Aorta (tissue), 5 donors: ENCODE measurements around the gene NTM. TPM values are rescaled to one million over a fixed set of nuclear protein-coding genes. Genes with fewer than 3 reads are reported as not detected.

Experiments
- ATAC-seq: fragments of 200-7000 bp; cut with Tn5 transposase; one replicate; pipeline ENCODE4 v1.9.1; 2022; ENCODE audit warnings: moderate library complexity; ENCODE audit not compliant: low FRiP score
- DNase-seq, 2 donors: peaks; one replicate each; pipeline ENCODE4 v3.0.0-alpha.2; 2020
- H3K27ac ChIP-seq, 2 donors: one replicate each; pipeline ENCODE4 v1.5.1; 2013; ENCODE audit warnings: low read length in 2 of 2, mild to moderate bottlenecking in 2 of 2, moderate library complexity in 2 of 2, control low read depth in 1 of 2, inconsistent platforms in 1 of 2, low read depth in 1 of 2
- H3K27me3 ChIP-seq, 2 donors: one replicate each; pipeline ENCODE4 v1.6.1; 2013; ENCODE audit warnings: control low read depth in 1 of 2, low read length in 1 of 2, mild to moderate bottlenecking in 1 of 2, moderate library complexity in 1 of 2; ENCODE audit not compliant: insufficient read depth in 2 of 2, control insufficient read depth in 1 of 2
- H3K36me3 ChIP-seq, 2 donors: one replicate each; pipeline ENCODE4 v1.6.1; 2013; ENCODE audit warnings: control low read depth in 1 of 2, low read length in 1 of 2, mild to moderate bottlenecking in 1 of 2; ENCODE audit not compliant: insufficient read depth in 2 of 2, control insufficient read depth in 1 of 2
- H3K4me1 ChIP-seq, 2 donors: one replicate each; pipeline ENCODE4 v1.6.1; 2013; ENCODE audit warnings: low read length in 2 of 2, control low read depth in 1 of 2, mild to moderate bottlenecking in 1 of 2, moderate library complexity in 1 of 2; ENCODE audit not compliant: insufficient read depth in 2 of 2, control insufficient read depth in 1 of 2
- H3K4me3 ChIP-seq, 2 donors: one replicate each; pipeline ENCODE4 v1.5.1; 2013; ENCODE audit warnings: low read length in 2 of 2, control low read depth in 1 of 2, mild to moderate bottlenecking in 1 of 2
- H3K9me3 ChIP-seq: one replicate; pipeline ENCODE4 v1.6.1; 2013; ENCODE audit warnings: mild to moderate bottlenecking, low read length; ENCODE audit not compliant: control insufficient read depth
- WGBS, 2 donors: extraction: QIAGEN DNeasy Blood & Tissue Kit; methylation state at CpG; one replicate each; pipeline ENCODE4 v1.1.7; 2013; 5-methylcytosine and 5-hydroxymethylcytosine counted together
- intact Hi-C, 2 donors: fragments of 100-400 bp; cut with DNase I; formaldehyde crosslinking; loops; one replicate each; pipeline versions ENCODE4 v1.14.2 to v1.15.0; 2022
- polyA plus RNA-seq, 2 donors: library from polyadenylated mRNA; stranded (reverse); fragments of 200-250 nt; gene quantifications; one replicate each; pipeline ENCODE4 v1.2.3, GENCODE V29; 2013
- total RNA-seq, 2 donors: library from RNA; stranded (reverse); fragmentation: NEBNext Ultra II Directional; extraction: Animal tissue kit (Norgen Biotek cat#: 25700); gene quantifications; one replicate each; pipeline ENCODE4 v1.2.1, GENCODE V29; 2021
- donor health status: healthy with polysubstance abuse.
- donor health status: Bipolar disorder and iron deficiency.
- donor health status: DM: no; HTN: no; CAD: no.
- donor health status: DM: no; HTN: no; CAD: no.
- donor health status: DM: yes; HTN: yes; CAD: no.

Gene NTM
- total and polyA plus RNA-seq, 4 donors = 0.28 to 5.3 (median 1.9) TPM; not detected in 1

DNA sequence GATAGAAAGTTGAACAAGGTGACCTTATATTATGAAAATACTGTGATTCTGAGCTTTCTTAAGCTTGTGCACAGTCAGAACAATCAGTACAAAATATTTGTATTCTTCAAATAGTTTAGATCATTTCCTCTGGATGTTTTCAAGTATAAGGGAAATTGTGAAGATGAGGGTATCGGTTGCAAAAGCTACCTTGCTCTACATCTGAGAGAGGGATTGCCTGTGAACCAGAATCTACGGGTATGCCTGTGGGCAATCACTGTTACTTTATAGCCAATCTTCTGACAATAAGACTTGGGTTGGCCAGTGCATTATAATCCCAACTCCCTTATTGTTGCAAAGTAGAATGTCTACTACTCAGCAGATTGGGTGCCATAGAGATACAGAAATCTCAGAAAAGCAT, 90.5 kb downstream of the NTM start:
- intact Hi-C loops = no loop called here
- Histone ChIP-seq H3K9me3 (no peaks in the 10 kb centered on the region), H3K36me3 (no peaks in the 10 kb centered on the region), H3K4me3 (no peak overlapping the region), H3K4me1 (no peaks in the 10 kb centered on the region), H3K27me3 (peaks cover 0 to 1% of the 10 kb centered on the region in 2 donors), H3K27ac (no peak overlapping the region)
- WGBS, 2 donors = 92 to 95% methylated on average over 2 of the region's 2 CpGs
- no peak for DNase-seq
- ATAC-seq = no peak

DNA sequence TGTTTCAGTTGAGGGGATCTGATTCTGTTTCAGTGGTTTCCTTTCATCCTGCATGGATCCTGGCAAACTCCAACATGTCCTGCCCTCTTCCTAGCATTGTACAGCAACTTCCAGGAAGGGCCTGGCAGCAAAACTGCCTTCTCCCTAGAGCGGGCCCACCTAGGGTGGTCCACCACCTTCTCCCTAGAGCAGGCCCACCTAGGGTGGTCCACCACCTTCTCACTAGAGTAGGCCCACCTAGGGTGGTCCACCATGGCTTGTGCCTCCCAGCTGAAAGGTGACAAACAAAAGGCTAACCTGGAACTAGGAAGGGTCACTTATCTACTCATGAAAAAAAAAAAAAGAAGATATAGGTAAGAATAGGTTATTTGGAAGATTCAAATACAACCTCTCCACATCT, 92.2 kb downstream of the NTM start:
- H3K27ac ChIP-seq = no peak overlapping the region
- ATAC-seq (no peak), DNase-seq (no peak)
- peaks cover 0 to 1% of the 10 kb centered on the region in 2 donors for H3K27me3 ChIP-seq
- no peaks in the 10 kb centered on the region for H3K36me3 ChIP-seq
- no peak overlapping the region for H3K4me3 ChIP-seq
- WGBS, 2 donors = 91 to 94% methylated on average over 1 of the region's 1 CpG
- intact Hi-C loops = no loop called here
- H3K9me3 ChIP-seq = no peaks in the 10 kb centered on the region
- no peaks in the 10 kb centered on the region for H3K4me1 ChIP-seq

DNA sequence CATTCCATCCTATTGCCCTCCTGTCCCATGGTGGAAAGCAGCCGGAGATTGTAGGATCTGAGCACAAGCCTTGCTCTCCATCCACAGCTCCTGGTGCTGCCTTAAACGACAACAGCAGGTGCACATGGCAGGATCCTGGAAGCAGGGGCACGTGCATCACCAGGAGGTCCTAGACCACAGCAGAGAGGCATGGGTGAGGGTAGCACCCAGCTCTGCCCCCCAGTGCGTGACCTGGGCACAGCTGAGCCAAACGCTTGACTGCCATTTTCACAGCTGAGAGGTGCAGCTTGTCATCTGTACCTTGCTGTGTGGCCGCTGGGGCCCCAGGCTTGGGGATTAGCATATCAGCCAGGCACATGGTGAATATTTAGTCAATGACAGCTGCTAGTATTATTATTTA, 92.7 kb downstream of the NTM start:
- no peak overlapping the region for H3K4me3 ChIP-seq
- H3K4me1 ChIP-seq = no peaks in the 10 kb centered on the region
- ATAC-seq (no peak), DNase-seq (no peak)
- H3K27ac ChIP-seq = no peak overlapping the region
- H3K9me3 ChIP-seq = no peaks in the 10 kb centered on the region
- intact Hi-C loops = no loop called here
- 80 to 86% methylated on average over 6 of the region's 6 CpGs for WGBS, 2 donors
- no peaks in the 10 kb centered on the region for H3K36me3 ChIP-seq
- H3K27me3 ChIP-seq = peaks cover 0 to 1% of the 10 kb centered on the region in 2 donors

DNA sequence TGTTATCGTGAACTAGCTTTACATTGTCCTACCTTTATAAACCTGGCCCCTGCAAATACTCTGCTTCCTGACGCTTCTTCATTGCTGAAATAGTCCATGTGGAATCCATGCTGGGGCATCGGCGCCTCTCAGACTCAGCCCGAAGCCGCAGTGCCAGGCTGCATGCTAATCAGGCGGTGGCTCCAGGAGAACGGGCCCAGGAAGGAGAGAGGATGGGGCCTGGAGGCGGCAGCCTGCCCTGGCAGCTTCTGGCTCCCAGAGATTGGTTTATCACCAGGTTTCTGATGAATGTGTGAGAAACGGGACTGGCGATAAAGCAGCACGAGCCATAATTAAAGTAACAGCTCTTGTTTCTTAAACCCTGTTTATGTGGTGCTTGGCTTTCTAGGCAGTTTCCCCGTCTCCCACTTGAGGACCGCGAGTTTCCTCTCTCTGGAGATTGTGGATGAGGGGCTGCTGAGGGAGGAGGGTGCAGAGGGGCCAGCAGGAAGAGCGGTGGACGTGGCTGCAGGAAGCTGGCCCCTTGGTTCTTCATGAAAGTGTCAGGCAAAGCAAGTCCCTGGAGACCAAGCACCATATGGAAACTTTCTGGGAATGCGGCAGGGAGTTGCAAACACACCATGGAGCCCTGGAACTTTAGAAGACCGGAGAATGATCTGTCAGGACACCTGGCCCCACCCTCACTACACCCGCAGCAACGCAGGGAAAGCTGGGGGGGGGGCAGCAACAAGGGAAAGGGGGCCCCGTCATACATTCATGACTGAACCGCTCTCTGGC, 93.4 kb downstream of the NTM start:
- ATAC-seq (no peak), DNase-seq (no peak)
- Histone ChIP-seq H3K36me3 (no peaks in the 10 kb centered on the region), H3K27ac (no peak overlapping the region), H3K27me3 (peaks cover 0 to 1% of the 10 kb centered on the region in 2 donors), H3K4me1 (no peaks in the 10 kb centered on the region), H3K9me3 (no peaks in the 10 kb centered on the region), H3K4me3 (no peak overlapping the region)
- 14 to 17% methylated on average over 23 of the region's 23 CpGs for WGBS, 2 donors
- intact Hi-C loops = no loop called here

DNA sequence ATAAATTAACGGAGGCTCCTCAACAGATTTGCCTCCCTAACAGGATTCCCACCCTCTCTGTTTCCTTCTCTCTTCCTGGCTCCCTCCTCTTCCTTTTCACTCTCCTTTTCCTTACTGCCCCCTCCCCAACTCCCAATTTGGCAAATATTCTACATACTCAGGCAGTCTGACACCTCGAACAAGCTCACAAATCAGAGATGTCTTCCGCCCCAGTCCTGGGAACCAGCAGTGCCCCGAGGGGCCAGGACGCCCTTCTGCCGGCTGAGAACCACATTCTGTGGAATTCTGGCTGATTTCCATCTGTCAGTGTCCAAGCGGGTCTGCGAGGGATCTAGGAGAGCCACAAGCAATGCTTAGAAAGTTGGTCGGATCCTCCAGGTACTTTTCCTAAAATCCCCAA, 94.0 kb downstream of the NTM start:
- Histone ChIP-seq H3K27ac (no peak overlapping the region), H3K36me3 (no peaks in the 10 kb centered on the region), H3K4me1 (no peaks in the 10 kb centered on the region), H3K27me3 (peaks cover 0 to 1% of the 10 kb centered on the region in 2 donors), H3K4me3 (no peak overlapping the region), H3K9me3 (no peaks in the 10 kb centered on the region)
- intact Hi-C loops = no loop called here
- no peak for DNase-seq
- WGBS, 2 donors = 15% methylated on average over 9 of the region's 9 CpGs
- ATAC-seq = no peak

DNA sequence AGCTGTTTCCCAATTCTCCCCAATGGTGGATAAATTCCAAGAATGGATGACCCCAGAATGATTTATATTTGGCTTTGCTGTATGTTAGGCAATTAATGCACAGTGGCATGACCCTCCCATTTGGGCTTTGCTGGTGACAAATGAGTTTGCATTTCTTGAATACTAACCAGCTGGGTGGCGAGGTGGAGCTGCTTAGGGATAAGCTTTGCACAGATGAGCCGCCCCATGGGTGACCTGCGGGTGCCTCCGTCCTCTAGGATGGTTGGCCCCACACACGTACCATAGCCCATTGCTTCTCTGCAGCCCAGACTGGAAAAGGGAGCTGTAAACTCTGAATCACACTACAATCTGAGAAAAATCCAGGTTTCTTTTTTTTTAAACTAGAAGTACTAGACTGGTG, 94.6 kb downstream of the NTM start:
- H3K4me1 ChIP-seq = no peaks in the 10 kb centered on the region
- intact Hi-C loops = no loop called here
- 88 to 91% methylated on average over 5 of the region's 5 CpGs for WGBS, 2 donors
- no peak overlapping the region for H3K4me3 ChIP-seq
- H3K9me3 ChIP-seq = no peaks in the 10 kb centered on the region
- no peak overlapping the region for H3K27ac ChIP-seq
- ATAC-seq (no peak), DNase-seq (no peak)
- peaks cover 0 to 1% of the 10 kb centered on the region in 2 donors for H3K27me3 ChIP-seq
- no peaks in the 10 kb centered on the region for H3K36me3 ChIP-seq

DNA sequence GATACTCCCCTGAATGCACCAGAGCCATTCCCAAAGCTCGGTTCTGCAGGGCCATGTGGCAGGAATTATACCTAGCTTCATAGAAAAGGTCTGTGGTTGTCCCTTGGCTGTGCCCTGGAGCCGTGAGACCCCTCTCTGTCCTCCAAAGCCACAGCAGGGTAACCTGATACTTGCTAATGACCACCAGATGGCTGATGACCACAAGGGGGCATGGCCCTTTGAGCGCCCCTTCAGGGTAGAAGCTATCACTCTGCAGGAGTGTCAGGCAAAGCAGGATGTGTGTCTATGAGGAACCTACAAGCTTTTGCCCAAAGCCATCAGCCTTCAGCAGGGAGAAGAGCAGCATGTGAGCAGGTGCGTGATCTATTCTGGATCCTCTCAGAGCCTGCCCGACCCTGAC, 95.3 kb downstream of the NTM start:
- intact Hi-C loops = no loop called here
- no peak for ATAC-seq
- Histone ChIP-seq H3K4me3 (no peak overlapping the region), H3K36me3 (no peaks in the 10 kb centered on the region), H3K27me3 (peaks cover 0 to 1% of the 10 kb centered on the region in 2 donors), H3K4me1 (no peaks in the 10 kb centered on the region), H3K27ac (no peak overlapping the region), H3K9me3 (no peaks in the 10 kb centered on the region)
- 56 to 63% methylated on average over 5 of the region's 5 CpGs for WGBS, 2 donors
- no peak for DNase-seq

DNA sequence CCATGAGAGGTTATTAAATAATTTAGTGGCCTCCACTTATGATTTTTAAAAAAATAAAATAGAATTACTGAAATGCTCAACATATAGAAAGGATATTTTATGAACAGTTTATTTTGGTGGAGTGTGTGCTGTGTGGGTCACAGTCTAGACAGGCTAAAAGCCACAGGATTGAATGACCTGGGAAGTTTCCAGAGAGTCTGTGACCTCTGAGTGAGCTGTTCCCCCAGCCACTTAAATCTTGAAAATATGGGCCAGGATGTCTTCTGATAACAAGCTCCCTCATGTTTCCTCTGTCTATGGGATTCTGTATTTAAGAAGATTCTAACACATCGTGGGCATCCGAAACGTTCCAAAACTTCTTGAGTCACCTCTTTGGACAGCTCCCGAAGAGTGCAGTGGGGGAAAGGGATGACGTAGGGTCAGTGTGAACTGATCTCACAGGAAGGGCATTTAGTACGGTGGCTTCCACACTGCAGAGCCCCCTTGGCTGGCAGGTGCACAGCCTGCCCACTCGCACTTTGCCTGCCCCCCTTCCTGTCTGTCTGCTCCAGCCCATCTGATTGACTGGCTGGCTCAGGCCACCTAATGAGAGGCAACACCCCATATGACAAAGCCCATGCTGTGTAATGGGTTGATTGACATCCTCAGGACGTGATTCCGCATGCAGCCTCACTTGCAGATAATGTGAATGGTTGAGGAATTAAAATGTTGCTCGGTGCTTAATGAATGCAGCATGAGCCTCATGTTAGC, 97.4 kb downstream of the NTM start:
- no peaks in the 10 kb centered on the region for H3K9me3 ChIP-seq
- H3K27me3 ChIP-seq = peaks cover 0 to 1% of the 10 kb centered on the region in 2 donors
- DNase-seq (no peak), ATAC-seq (no peak)
- intact Hi-C loops = no loop called here
- no peak overlapping the region for H3K27ac ChIP-seq
- WGBS, 2 donors = 20 to 21% methylated on average over 10 of the region's 10 CpGs
- no peaks in the 10 kb centered on the region for H3K4me1 ChIP-seq
- no peaks in the 10 kb centered on the region for H3K36me3 ChIP-seq
- no peak overlapping the region for H3K4me3 ChIP-seq

DNA sequence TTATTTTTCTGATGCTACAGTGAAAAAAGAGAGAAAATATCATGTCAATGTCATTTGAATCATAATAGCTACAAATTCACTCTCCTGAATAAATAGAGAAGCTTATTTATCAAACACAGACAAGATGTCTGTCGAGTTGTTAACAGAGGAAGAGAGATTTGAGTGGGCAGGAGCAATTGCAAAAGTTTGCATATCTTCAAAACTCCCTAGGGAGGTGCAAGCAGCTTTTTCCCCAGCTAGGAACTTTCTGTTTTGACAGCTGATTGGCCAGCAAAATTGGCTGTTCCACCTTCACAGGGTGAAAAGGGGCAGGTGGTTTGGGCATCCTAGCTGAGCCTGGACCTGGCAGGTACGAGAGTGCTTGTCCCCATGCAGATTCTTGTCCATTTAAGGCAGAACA, 98.2 kb downstream of the NTM start:
- no peak overlapping the region for H3K4me3 ChIP-seq
- intact Hi-C loops = no loop called here
- H3K9me3 ChIP-seq = peaks cover 2% of the 10 kb centered on the region
- H3K27ac ChIP-seq = no peak overlapping the region
- H3K4me1 ChIP-seq = no peaks in the 10 kb centered on the region
- DNase-seq (no peak), ATAC-seq (no peak)
- 11 to 16% methylated on average over 2 of the region's 2 CpGs for WGBS, 2 donors
- H3K27me3 ChIP-seq = no peaks in the 10 kb centered on the region
- no peaks in the 10 kb centered on the region for H3K36me3 ChIP-seq
